ENCODE results near the gene RPL37. TPM values are rescaled to one million over a fixed set of nuclear protein-coding genes. Genes with fewer than 3 reads are reported as not detected.
"Not testable (repeated sequence)": the region's sequence is repeated elsewhere in the genome, so short reads cannot be mapped to it uniquely, and the experiment has no call there.

The RPL37 gene
- total RNA-seq, 1 experiment from 2014 or later = 145 TPM

GRCh38 chr5:40828690-40829661, 6.0 kb downstream of the RPL37 start:
- Histone ChIP-seq H3K27me3 (replicated peaks) (no peaks in the 10 kb centered on the region), H3K9me3 (replicated peaks) (no peaks in the 10 kb centered on the region), H3K27ac (no peak overlapping the region), H3K4me3 (no peak overlapping the region), H3K36me3 (peaks cover 96% of the 10 kb centered on the region), H3K4me1 (replicated peaks) (peaks cover 11% of the 10 kb centered on the region)
- DNase-seq (ENCODE audit: low read depth in 1 of 2, low spot score in 2 of 2) = no peak

GRCh38 chr5:40828021-40828631, 6.9 kb downstream of the RPL37 start:
- no peak overlapping the region for H3K27ac ChIP-seq
- no peak overlapping the region for H3K4me3 ChIP-seq
- H3K9me3 ChIP-seq (replicated peaks) = no peaks in the 10 kb centered on the region
- no peak for DNase-seq (ENCODE audit: low read depth in 1 of 2, low spot score in 2 of 2)
- H3K36me3 ChIP-seq = peaks cover 87% of the 10 kb centered on the region
- peaks cover 3% of the 10 kb centered on the region; the same call in 1 of the 2 replicates for H3K4me1 ChIP-seq (replicated peaks)
- H3K27me3 ChIP-seq (replicated peaks) = no peaks in the 10 kb centered on the region

GRCh38 chr5:40827188-40827977, 7.6 kb downstream of the RPL37 start:
- no peak for DNase-seq (ENCODE audit: low read depth in 1 of 2, low spot score in 2 of 2)
- Histone ChIP-seq H3K4me3 (no peak overlapping the region), H3K9me3 (replicated peaks) (no peaks in the 10 kb centered on the region), H3K27ac (no peak overlapping the region), H3K36me3 (peaks cover 80% of the 10 kb centered on the region), H3K27me3 (replicated peaks) (no peaks in the 10 kb centered on the region), H3K4me1 (replicated peaks) (no peaks in the 10 kb centered on the region; the same call in 1 of the 2 replicates)

- H3K27ac ChIP-seq = no peak overlapping the region
- peaks cover 73% of the 10 kb centered on the region for H3K36me3 ChIP-seq
- DNase-seq (ENCODE audit: low read depth in 1 of 2, low spot score in 2 of 2) = no peak
- no peaks in the 10 kb centered on the region for H3K9me3 ChIP-seq (replicated peaks)
- H3K27me3 ChIP-seq (replicated peaks) = no peaks in the 10 kb centered on the region
- no peaks in the 10 kb centered on the region; the same call in 1 of the 2 replicates for H3K4me1 ChIP-seq (replicated peaks)
- no peak overlapping the region for H3K4me3 ChIP-seq
Measured at GRCh38 chr5:40826489-40827187, 8.4 kb downstream of the RPL37 start.

GRCh38 chr5:40825461-40826043, 9.5 kb downstream of the RPL37 start:
- not testable (repeated sequence) for H3K9me3 ChIP-seq (replicated peaks); H3K27ac ChIP-seq; H3K4me1 ChIP-seq (replicated peaks); H3K27me3 ChIP-seq (replicated peaks); DNase-seq (ENCODE audit: low read depth in 1 of 2, low spot score in 2 of 2); H3K4me3 ChIP-seq
- peaks cover 62% of the 10 kb centered on the region for H3K36me3 ChIP-seq

GRCh38 chr5:40823459-40823858, 11.6 kb downstream of the RPL37 start:
- Histone ChIP-seq H3K27ac (no peak overlapping the region), H3K4me3 (no peak overlapping the region), H3K36me3 (peaks cover 41% of the 10 kb centered on the region), H3K27me3 (replicated peaks) (no peaks in the 10 kb centered on the region), H3K9me3 (replicated peaks) (no peaks in the 10 kb centered on the region), H3K4me1 (replicated peaks) (no peaks in the 10 kb centered on the region; the same call in 1 of the 2 replicates)
- no peak for DNase-seq (ENCODE audit: low read depth in 1 of 2, low spot score in 2 of 2)

- no peak overlapping the region for H3K27ac ChIP-seq
Measured at GRCh38 chr5:40813698-40814281, 21.2 kb downstream of the RPL37 start.

GRCh38 chr5:40812125-40812524, 22.9 kb downstream of the RPL37 start:
- DNase-seq (ENCODE audit: low read depth in 1 of 2, low spot score in 2 of 2) = no peak
- H3K27ac ChIP-seq = no peak overlapping the region
- H3K4me3 ChIP-seq = no peak overlapping the region
- H3K4me1 ChIP-seq (replicated peaks) = peaks cover 24% of the 10 kb centered on the region
- H3K9me3 ChIP-seq (replicated peaks) = no peaks in the 10 kb centered on the region
- H3K36me3 ChIP-seq = no peaks in the 10 kb centered on the region
- H3K27me3 ChIP-seq (replicated peaks) = no peaks in the 10 kb centered on the region

More at GRCh38 chr5:40813698-40814281, 21.2 kb downstream of the RPL37 start:
- Histone ChIP-seq H3K36me3 (no peaks in the 10 kb centered on the region), H3K27me3 (replicated peaks) (no peaks in the 10 kb centered on the region), H3K4me1 (replicated peaks) (peaks cover 10% of the 10 kb centered on the region), H3K9me3 (replicated peaks) (no peaks in the 10 kb centered on the region), H3K4me3 (no peak overlapping the region)
- DNase-seq (ENCODE audit: low read depth in 1 of 2, low spot score in 2 of 2) = no peak

- H3K27me3 ChIP-seq (replicated peaks) = no peaks in the 10 kb centered on the region
- no peaks in the 10 kb centered on the region for H3K9me3 ChIP-seq (replicated peaks)
- no peak for DNase-seq (ENCODE audit: low read depth in 1 of 2, low spot score in 2 of 2)
- no peak overlapping the region for H3K27ac ChIP-seq
- no peaks in the 10 kb centered on the region for H3K36me3 ChIP-seq
- no peak overlapping the region for H3K4me3 ChIP-seq
- H3K4me1 ChIP-seq (replicated peaks) = peaks cover 6% of the 10 kb centered on the region
Measured at GRCh38 chr5:40801771-40802562, 33.1 kb downstream of the RPL37 start.

GRCh38 chr5:40799258-40799657, 35.8 kb downstream of the RPL37 start:
- Histone ChIP-seq H3K27ac (no peak overlapping the region), H3K27me3 (replicated peaks) (no peaks in the 10 kb centered on the region), H3K4me3 (peak overlapping the region; percentile 57), H3K36me3 (peaks cover 22% of the 10 kb centered on the region), H3K4me1 (replicated peaks) (peaks cover 11% of the 10 kb centered on the region), H3K9me3 (replicated peaks) (no peaks in the 10 kb centered on the region)
- DNase-seq (ENCODE audit: low read depth in 1 of 2, low spot score in 2 of 2) = no peak

- Histone ChIP-seq H3K4me3 (peak overlapping the region; percentile 57), H3K36me3 (peaks cover 24% of the 10 kb centered on the region), H3K4me1 (replicated peaks) (peaks cover 11% of the 10 kb centered on the region), H3K27me3 (replicated peaks) (no peaks in the 10 kb centered on the region), H3K9me3 (replicated peaks) (no peaks in the 10 kb centered on the region), H3K27ac (peak overlapping the region; percentile 55)
- peak in 1 of 2 experiments; percentile 65 for DNase-seq (ENCODE audit: low read depth in 1 of 2, low spot score in 2 of 2)
Measured at GRCh38 chr5:40798801-40799210, 36.2 kb downstream of the RPL37 start.

Measured in SJSA1 (cell line).